Tibial nerve (tissue), 4 donors: ENCODE data around the gene STAT3.

Source experiments
- EP300 ChIP-seq, 2 donors: sonication (generic); formaldehyde crosslinking; IDR thresholded peaks; one replicate each; pipeline ENCODE4 v1.6.1; 2017; ENCODE audit warnings: antibody characterized with exemption in 2 of 2, mild to moderate bottlenecking in 1 of 2
- POLR2A ChIP-seq, 2 donors: fragments of 450-650 bp; IDR thresholded peaks; one replicate each; pipeline ENCODE4 v1.6.1; 2017; ENCODE audit warnings: antibody characterized with exemption in 2 of 2, mild to moderate bottlenecking in 2 of 2, moderate library complexity in 2 of 2
- TF ChIP-seq, protein P1 (sequence below), 5 experiments: fragments of 200-600 bp in 3 of 5; fragments of 450-650 bp in 2 of 5; sonication (generic) in 3 of 5; IDR thresholded peaks; one replicate each; pipeline ENCODE4 v1.5.1; 2016 to 2019; ENCODE audit warnings: antibody characterized with exemption in 5 of 5, mild to moderate bottlenecking in 3 of 5, moderate library complexity in 2 of 5

DNA sequence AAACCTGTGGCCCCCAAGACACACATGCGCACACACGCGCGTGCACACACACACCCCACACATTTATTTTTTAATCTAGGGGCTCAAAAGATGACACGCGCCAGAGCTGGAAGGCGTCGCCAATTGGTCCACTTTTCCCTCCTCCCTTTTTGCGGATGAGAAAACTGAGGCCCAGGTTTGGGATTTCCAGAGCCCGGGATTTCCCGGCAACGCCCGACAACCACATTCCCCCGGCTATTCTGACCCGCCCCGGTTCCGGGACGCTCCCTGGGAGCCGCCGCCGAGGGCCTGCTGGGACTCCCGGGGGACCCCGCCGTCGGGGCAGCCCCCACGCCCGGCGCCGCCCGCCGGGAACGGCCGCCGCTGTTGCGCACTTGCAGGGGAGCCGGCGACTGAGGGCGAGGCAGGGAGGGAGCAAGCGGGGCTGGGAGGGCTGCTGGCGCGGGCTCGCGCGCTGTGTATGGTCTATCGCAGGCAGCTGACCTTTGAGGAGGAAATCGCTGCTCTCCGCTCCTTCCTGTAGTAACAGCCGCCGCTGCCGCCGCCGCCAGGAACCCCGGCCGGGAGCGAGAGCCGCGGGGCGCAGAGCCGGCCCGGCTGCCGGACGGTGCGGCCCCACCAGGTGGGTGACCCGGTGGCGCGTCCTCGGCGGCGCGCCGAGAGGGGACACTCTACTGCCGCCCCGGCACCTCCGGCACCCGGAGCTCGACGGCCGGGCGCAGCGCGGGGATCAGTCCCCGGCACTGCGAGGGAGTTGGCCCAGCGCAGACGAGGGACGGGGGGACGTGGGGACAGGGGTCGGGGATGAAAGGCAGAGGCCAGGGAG, 100.1 kb downstream of the STAT3 start, which contains the start of gene STAT5A:
- TF ChIP-seq POLR2A (IDR thresholded peaks at IDR 0.05) (peak; percentile 58 to 78), EP300 (IDR thresholded peaks at IDR 0.05) (peak in 1 of 2 donors; percentile 70)
- TF ChIP-seq, protein P1, sequence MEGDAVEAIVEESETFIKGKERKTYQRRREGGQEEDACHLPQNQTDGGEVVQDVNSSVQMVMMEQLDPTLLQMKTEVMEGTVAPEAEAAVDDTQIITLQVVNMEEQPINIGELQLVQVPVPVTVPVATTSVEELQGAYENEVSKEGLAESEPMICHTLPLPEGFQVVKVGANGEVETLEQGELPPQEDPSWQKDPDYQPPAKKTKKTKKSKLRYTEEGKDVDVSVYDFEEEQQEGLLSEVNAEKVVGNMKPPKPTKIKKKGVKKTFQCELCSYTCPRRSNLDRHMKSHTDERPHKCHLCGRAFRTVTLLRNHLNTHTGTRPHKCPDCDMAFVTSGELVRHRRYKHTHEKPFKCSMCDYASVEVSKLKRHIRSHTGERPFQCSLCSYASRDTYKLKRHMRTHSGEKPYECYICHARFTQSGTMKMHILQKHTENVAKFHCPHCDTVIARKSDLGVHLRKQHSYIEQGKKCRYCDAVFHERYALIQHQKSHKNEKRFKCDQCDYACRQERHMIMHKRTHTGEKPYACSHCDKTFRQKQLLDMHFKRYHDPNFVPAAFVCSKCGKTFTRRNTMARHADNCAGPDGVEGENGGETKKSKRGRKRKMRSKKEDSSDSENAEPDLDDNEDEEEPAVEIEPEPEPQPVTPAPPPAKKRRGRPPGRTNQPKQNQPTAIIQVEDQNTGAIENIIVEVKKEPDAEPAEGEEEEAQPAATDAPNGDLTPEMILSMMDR (IDR thresholded peaks at IDR 0.05): peak in 2 of 5 experiments; percentile 18 to 29
